Measurements from ENCODE around the gene UBE2G1.

The UBE2G1 gene

GRCh38 chr17:4345581-4346252 lies 20.8 kb downstream of the UBE2G1 start:
- no peak for DNase-seq (ENCODE audit: extremely low read depth, low read depth)
- H3K4me3 ChIP-seq (replicated peaks; ENCODE audit: low read depth, low read length), result no peak overlapping the region

DNA sequence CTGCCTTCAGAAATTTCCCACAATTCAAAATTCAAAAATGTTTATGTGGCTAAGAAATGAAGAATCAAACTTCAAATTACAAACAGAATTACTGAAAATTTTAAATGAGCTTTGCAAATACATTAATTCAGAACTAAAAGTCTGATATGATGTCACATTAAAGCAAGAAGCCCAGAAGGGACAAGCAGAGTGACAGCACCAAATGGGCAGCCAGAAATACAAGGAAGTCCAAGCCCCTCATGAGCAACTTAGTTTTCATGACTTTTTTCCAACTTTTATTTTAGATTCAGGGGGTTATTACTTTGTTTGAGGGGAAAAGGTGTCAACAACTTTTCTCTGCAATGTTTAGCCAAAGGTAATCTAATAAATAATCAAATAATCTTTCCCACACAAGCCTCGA lies 21.5 kb downstream of the UBE2G1 start:
- no peak overlapping the region for H3K4me3 ChIP-seq (replicated peaks; ENCODE audit: low read depth, low read length)
- TF ChIP-seq, protein P1, sequence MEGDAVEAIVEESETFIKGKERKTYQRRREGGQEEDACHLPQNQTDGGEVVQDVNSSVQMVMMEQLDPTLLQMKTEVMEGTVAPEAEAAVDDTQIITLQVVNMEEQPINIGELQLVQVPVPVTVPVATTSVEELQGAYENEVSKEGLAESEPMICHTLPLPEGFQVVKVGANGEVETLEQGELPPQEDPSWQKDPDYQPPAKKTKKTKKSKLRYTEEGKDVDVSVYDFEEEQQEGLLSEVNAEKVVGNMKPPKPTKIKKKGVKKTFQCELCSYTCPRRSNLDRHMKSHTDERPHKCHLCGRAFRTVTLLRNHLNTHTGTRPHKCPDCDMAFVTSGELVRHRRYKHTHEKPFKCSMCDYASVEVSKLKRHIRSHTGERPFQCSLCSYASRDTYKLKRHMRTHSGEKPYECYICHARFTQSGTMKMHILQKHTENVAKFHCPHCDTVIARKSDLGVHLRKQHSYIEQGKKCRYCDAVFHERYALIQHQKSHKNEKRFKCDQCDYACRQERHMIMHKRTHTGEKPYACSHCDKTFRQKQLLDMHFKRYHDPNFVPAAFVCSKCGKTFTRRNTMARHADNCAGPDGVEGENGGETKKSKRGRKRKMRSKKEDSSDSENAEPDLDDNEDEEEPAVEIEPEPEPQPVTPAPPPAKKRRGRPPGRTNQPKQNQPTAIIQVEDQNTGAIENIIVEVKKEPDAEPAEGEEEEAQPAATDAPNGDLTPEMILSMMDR (IDR thresholded peaks at IDR 0.05; ENCODE audit: low read depth, low read length, missing control alignments), result no peak
- DNase-seq (ENCODE audit: extremely low read depth, low read depth), result no peak

More at GRCh38 chr17:4345581-4346252, 20.8 kb downstream of the UBE2G1 start:
- TF ChIP-seq, protein P1 (IDR thresholded peaks at IDR 0.05; ENCODE audit: low read depth, low read length, missing control alignments), result no peak

GRCh38 chr17:4342535-4342934 lies 23.9 kb downstream of the UBE2G1 start:
- DNase-seq (ENCODE audit: extremely low read depth, low read depth), result no peak
- TF ChIP-seq, protein P1 (IDR thresholded peaks at IDR 0.05; ENCODE audit: low read depth, low read length, missing control alignments), result no peak
- H3K4me3 ChIP-seq (replicated peaks; ENCODE audit: low read depth, low read length), result no peak overlapping the region

- no peak overlapping the region for H3K4me3 ChIP-seq (replicated peaks; ENCODE audit: low read depth, low read length)
- TF ChIP-seq, protein P1 (IDR thresholded peaks at IDR 0.05; ENCODE audit: low read depth, low read length, missing control alignments), result no peak
- no peak for DNase-seq (ENCODE audit: extremely low read depth, low read depth)
These were observed 24.9 kb downstream of the UBE2G1 start for GRCh38 chr17:4341616-4341977.

GRCh38 chr17:4340914-4341615 lies 25.4 kb downstream of the UBE2G1 start:
- TF ChIP-seq, protein P1 (IDR thresholded peaks at IDR 0.05; ENCODE audit: low read depth, low read length, missing control alignments), result no peak
- no peak overlapping the region for H3K4me3 ChIP-seq (replicated peaks; ENCODE audit: low read depth, low read length)
- no peak for DNase-seq (ENCODE audit: extremely low read depth, low read depth)

- H3K4me3 ChIP-seq (replicated peaks; ENCODE audit: low read depth, low read length), result no peak overlapping the region
- DNase-seq (ENCODE audit: extremely low read depth, low read depth), result no peak
- TF ChIP-seq, protein P1 (IDR thresholded peaks at IDR 0.05; ENCODE audit: low read depth, low read length, missing control alignments), result no peak
These were observed 31.5 kb downstream of the UBE2G1 start for GRCh38 chr17:4334776-4335584.

Measured in HFF-Myc (cell line).